ENCODE measurements around the gene UBAC2.

DNA sequence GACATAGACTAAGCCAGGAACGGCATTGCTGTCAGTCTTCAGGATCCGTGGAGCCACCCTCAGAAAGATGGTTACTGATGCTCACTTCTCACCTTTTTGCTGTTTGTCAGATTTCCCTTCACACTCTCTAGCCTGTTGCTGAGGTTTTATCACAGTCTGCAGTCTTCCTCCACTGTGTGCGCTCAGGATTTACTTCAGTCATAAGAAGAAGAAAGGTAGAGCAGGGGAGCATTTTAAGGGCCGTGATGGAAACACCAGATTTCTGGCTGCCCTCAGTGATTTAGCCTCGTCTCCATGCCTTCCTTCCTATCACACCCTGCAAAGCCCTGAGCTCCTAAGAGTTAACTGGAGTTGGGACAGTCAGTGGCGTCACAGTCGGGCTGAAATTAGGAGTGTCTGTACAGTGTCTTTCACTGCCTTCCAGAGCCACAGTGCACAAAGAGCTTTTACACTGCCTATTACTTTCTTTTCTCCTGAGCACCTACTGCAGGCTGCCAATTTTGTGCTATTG, 166.5 kb downstream of the UBAC2 start:
- no peak for TF ChIP-seq CTCF (IDR thresholded peaks at IDR 0.05)
- no peak for TF ChIP-seq POLR2A (IDR thresholded peaks at IDR 0.05)

Data from heart left ventricle (tissue), 13 donors.